HCT116 (cell line): Measurements from ENCODE around the gene PLCXD1. TPM values are rescaled to one million over a fixed set of nuclear protein-coding genes. Genes with fewer than 3 reads are reported as not detected.

Experiments
- ATAC-seq: fragments of 200-7000 bp; cut with Tn5 transposase; 2 replicates; pipeline ENCODE4 v1.9.1; 2020; ENCODE audit warnings: mild to moderate bottlenecking, moderate library complexity
- BruUV-seq: library from RNA; stranded (reverse); fragments of 400-500 nt; replicated peaks from 2 replicates; lab custom pipeline; 2021; lab: Mats Ljungman, UMichigan
- CTCF ChIA-PET: fragments of 300-600 bp; sonication (Branson Sonifier 250); formaldehyde crosslinking; loops from one replicate; lab custom pipeline; 2021; ENCODE audit warnings: antibody characterized with exemption; lab: Charles Lee
- POLR2A ChIA-PET: fragments of 300-600, 350-600 bp; sonication (Branson Sonifier 250); formaldehyde crosslinking; loops from one replicate; lab custom pipeline; 2021; ENCODE audit warnings: antibody characterized with exemption; lab: Charles Lee
- RAD21 ChIA-PET, 2 experiments: fragments of 300-600 bp; sonication (Branson Sonifier 250); formaldehyde crosslinking; loops; one replicate each; lab custom pipeline; 2023; ENCODE audit warnings: low total read pairs in 2 of 2; ENCODE audit not compliant: uncharacterized antibody in 2 of 2, unreplicated experiment in 2 of 2, low non-redundant PET in 1 of 2; lab: Charles Lee
- DNase-seq: peaks from one replicate; pipeline ENCODE4 v3.0.0-alpha.2; 2010; ENCODE audit warnings: low read depth, low spot score
- H2AFZ ChIP-seq: fragments of 200-600 bp; shearing (Covaris generic), sonication (generic); 2 replicates; pipeline ENCODE4 v1.6.1; 2017; ENCODE audit warnings: low read depth, mixed run types, mixed read lengths, antibody characterized with exemption, low read length; ENCODE audit not compliant: poor library complexity, severe bottlenecking
- H3K27ac ChIP-seq: 2 replicates; pipeline ENCODE4 v1.5.1; 2012; ENCODE audit warnings: low read depth, low read length
- H3K27me3 ChIP-seq: fragments of 200-600 bp; sonication (generic); 2 replicates; pipeline ENCODE4 v1.6.1; 2016; ENCODE audit warnings: mixed run types, low read length, mixed read lengths; ENCODE audit not compliant: insufficient read depth
- H3K36me3 ChIP-seq, 2 experiments: fragments of 200-500 bp in 1 of 2; fragments of 200-600 bp in 1 of 2; sonication (Bioruptor generic) in 1 of 2; sonication (generic) in 1 of 2; 2 replicates each; pipeline versions ENCODE4 v1.5.1 to v1.6.1; 2014 to 2016; ENCODE audit warnings: low read length in 2 of 2, inconsistent platforms in 1 of 2, mixed read lengths in 1 of 2, mixed run types in 1 of 2; ENCODE audit not compliant: insufficient read depth in 2 of 2, control insufficient read depth in 1 of 2
- H3K4me1 ChIP-seq, 2 experiments: fragments of 200-600 bp in 1 of 2; sonication (generic) in 1 of 2; 2 replicates each; pipeline versions ENCODE4 v1.5.1 to v1.6.1; 2012 to 2017; ENCODE audit warnings: low read length in 2 of 2, inconsistent platforms in 1 of 2, mild to moderate bottlenecking in 1 of 2, mixed read lengths in 1 of 2, mixed run types in 1 of 2, moderate library complexity in 1 of 2; ENCODE audit not compliant: insufficient read depth in 2 of 2, control insufficient read depth in 1 of 2
- H3K4me2 ChIP-seq: fragments of 200-600 bp; sonication (generic); 2 replicates; pipeline ENCODE4 v1.6.1; 2017; ENCODE audit warnings: mixed run types, low read length, mixed read lengths
- H3K4me3 ChIP-seq, 2 experiments: fragments of 200-600 bp in 1 of 2; sonication (generic) in 1 of 2; replicated peaks in 1 of 2; 2 replicates each; pipeline ENCODE4 v1.5.1; 2011 to 2016; ENCODE audit warnings: low read length in 2 of 2, control low read depth in 1 of 2, low read depth in 1 of 2, mild to moderate bottlenecking in 1 of 2, mixed read lengths in 1 of 2, mixed run types in 1 of 2
- H3K79me2 ChIP-seq: fragments of 200-600 bp; sonication (generic); 2 replicates; pipeline ENCODE4 v1.6.1; 2017; ENCODE audit warnings: mild to moderate bottlenecking, mixed run types, low read length, moderate library complexity, mixed read lengths; ENCODE audit not compliant: insufficient read depth
- H3K9ac ChIP-seq: fragments of 200-600 bp; sonication (generic); 2 replicates; pipeline ENCODE4 v1.6.1; 2016; ENCODE audit warnings: low read length, mixed read lengths
- H3K9me2 ChIP-seq: fragments of 200-600 bp; sonication (generic), shearing (Covaris generic); 2 replicates; pipeline ENCODE4 v1.6.1; 2017; ENCODE audit warnings: mixed run types, mild to moderate bottlenecking, moderate library complexity; ENCODE audit not compliant: insufficient read depth
- H3K9me3 ChIP-seq, 2 experiments: fragments of 200-500 bp in 1 of 2; fragments of 200-600 bp in 1 of 2; sonication (Bioruptor generic) in 1 of 2; sonication (generic) in 1 of 2; 2 replicates each; pipeline ENCODE4 v1.6.1; 2014 to 2017; ENCODE audit warnings: low read length in 2 of 2, mixed read lengths in 2 of 2, inconsistent platforms in 1 of 2, low read depth in 1 of 2, mild to moderate bottlenecking in 1 of 2, mixed run types in 1 of 2, moderate library complexity in 1 of 2; ENCODE audit not compliant: control insufficient read depth in 1 of 2, insufficient read depth in 1 of 2
- H4K20me1 ChIP-seq: fragments of 200-600 bp; sonication (generic), shearing (Covaris generic); 2 replicates; pipeline ENCODE4 v1.6.1; 2017; ENCODE audit warnings: mixed run types, mild to moderate bottlenecking, moderate library complexity; ENCODE audit not compliant: insufficient read depth
- ATF3 ChIP-seq: IDR thresholded peaks from 2 replicates; pipeline ENCODE4 v1.6.1; 2012
- CEBPB ChIP-seq: IDR thresholded peaks from 2 replicates; pipeline ENCODE4 v1.6.1; 2012; ENCODE audit warnings: low read depth
- EGR1 ChIP-seq: IDR thresholded peaks from 2 replicates; pipeline ENCODE4 v1.6.1; 2012; ENCODE audit warnings: low read depth
- ELF1 ChIP-seq: IDR thresholded peaks from 2 replicates; pipeline ENCODE4 v1.6.1; 2012; ENCODE audit warnings: low read depth, borderline replicate concordance
- EZH2 ChIP-seq: fragments of 200-600 bp; sonication (generic); IDR thresholded peaks from 2 replicates; pipeline ENCODE4 v1.6.1; 2017; ENCODE audit warnings: antibody characterized with exemption, mixed run types
- FOSL1 ChIP-seq: IDR thresholded peaks from 2 replicates; pipeline ENCODE4 v1.6.1; 2012; ENCODE audit warnings: low read depth
- JUND ChIP-seq: IDR thresholded peaks from 2 replicates; pipeline ENCODE4 v1.6.1; 2012
- RAD21 ChIP-seq: IDR thresholded peaks from 2 replicates; pipeline ENCODE4 v1.6.1; 2012; ENCODE audit warnings: low read depth, mild to moderate bottlenecking
- SIN3A ChIP-seq: IDR thresholded peaks from 2 replicates; pipeline ENCODE4 v1.6.1; 2012; ENCODE audit warnings: low read depth
- SRF ChIP-seq: IDR thresholded peaks from 2 replicates; pipeline ENCODE4 v1.6.1; 2012; ENCODE audit warnings: low read depth
- TCF7L2 ChIP-seq: IDR thresholded peaks from 2 replicates; pipeline ENCODE4 v1.7.0; 2011; ENCODE audit warnings: borderline replicate concordance, inconsistent platforms; ENCODE audit not compliant: insufficient read depth, insufficient read length; ENCODE audit errors: extremely low read depth
- YY1 ChIP-seq: IDR thresholded peaks from 2 replicates; pipeline ENCODE4 v1.6.1; 2011; ENCODE audit warnings: low read length, low read depth, moderate library complexity, mild to moderate bottlenecking; ENCODE audit not compliant: insufficient replicate concordance; ENCODE audit errors: extremely low read depth
- ZFX ChIP-seq: fragments of 450-650 bp; IDR thresholded peaks from 2 replicates; pipeline ENCODE4 v1.6.1; 2017
- ZNF274 ChIP-seq: fragments of 200-500 bp; sonication (Bioruptor generic); IDR thresholded peaks from 2 replicates; pipeline ENCODE4 v1.6.1; 2014; ENCODE audit warnings: mild to moderate bottlenecking, low read depth, low read length, inconsistent platforms
- intact Hi-C: fragments of 100-400 bp; cut with micrococcal nuclease; formaldehyde crosslinking; loops from 2 replicates; pipeline ENCODE4 v1.10.0; 2022
- total RNA-seq: library from RNA; stranded (reverse); gene quantifications from one replicate; pipeline ENCODE4 v1.2.1, GENCODE V29; 2021; ENCODE audit not compliant: unreplicated experiment
- TF ChIP-seq, protein P1 (sequence below): IDR thresholded peaks from 2 replicates; pipeline ENCODE4 v1.6.1; 2012; ENCODE audit warnings: low read depth
- TF ChIP-seq, protein P2 (sequence below): IDR thresholded peaks from 2 replicates; pipeline ENCODE4 v1.6.1; 2012

PLCXD1 gene
- total RNA-seq, 1 experiment from 2014 or later, result 26.3 TPM

- Histone ChIP-seq H3K4me3 (no peak overlapping the region), H3K9me2 (no peaks in the 10 kb centered on the region), H3K27me3 (no peaks in the 10 kb centered on the region), H4K20me1 (no peaks in the 10 kb centered on the region), H2AFZ (no peak overlapping the region), H3K4me1 (peaks cover 5 to 13% of the 10 kb centered on the region in 2 experiments; a peak in 2 of 4 replicates), H3K9ac (no peak overlapping the region), H3K27ac (no peak overlapping the region), H3K4me2 (no peak overlapping the region), H3K9me3 (no peaks in the 10 kb centered on the region), H3K36me3 (no peaks in the 10 kb centered on the region), H3K79me2 (no peaks in the 10 kb centered on the region)
- ChIA-PET RAD21 (no interaction called here), CTCF (no interaction called here), POLR2A (no interaction called here)
- TF ChIP-seq ELF1, result no peak
- TF ChIP-seq ZNF274, result no peak
- TF ChIP-seq EZH2, result no peak
- TF ChIP-seq TCF7L2, result no peak
- ATAC-seq (no peak), DNase-seq (no peak)
- intact Hi-C loops, result no loop called here
- no TSS peak for BruUV-seq
Measured at GRCh38 chrX:332916-333610, 51.9 kb downstream of the PLCXD1 start.

DNA sequence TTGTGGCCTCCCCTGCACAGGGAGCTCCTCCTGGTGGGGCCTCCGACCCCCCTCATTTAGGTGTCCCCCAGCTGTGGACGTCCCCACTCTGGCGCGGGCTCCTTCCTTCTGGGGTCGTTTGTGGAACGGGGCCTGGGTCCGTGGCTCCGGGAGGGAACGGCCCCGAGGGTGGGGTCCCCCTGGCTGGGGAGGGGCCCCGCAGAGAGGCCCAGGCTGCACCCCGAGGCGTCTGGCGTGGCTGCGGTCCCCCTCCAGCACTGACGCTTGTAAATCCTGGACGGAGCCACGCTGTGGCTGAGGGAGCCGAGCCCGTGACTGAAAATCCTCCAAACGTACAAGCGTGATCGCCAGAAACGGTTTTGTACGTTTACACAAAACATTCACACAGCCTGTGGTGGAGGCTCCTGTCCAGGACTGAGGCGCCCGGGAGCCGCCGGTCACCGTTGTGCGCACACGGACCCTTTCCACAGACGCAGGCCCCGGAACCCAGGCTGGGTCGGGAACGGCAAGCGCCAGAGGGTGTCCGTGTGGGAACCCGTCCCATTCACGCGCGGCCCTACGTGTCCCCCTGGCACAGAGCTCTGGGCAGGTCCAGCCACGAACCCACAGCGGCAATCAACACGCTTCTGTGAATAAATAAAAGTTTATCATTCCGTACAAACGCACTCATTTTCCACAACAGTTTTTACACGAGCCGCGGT is 52.6 kb downstream of the PLCXD1 start:
- ChIA-PET POLR2A (no interaction called here), CTCF (no interaction called here), RAD21 (no interaction called here)
- no peaks in the 10 kb centered on the region for H3K79me2 ChIP-seq
- no peak overlapping the region for H3K9ac ChIP-seq
- no peaks in the 10 kb centered on the region for H3K36me3 ChIP-seq
- no peak overlapping the region for H3K27ac ChIP-seq
- no peaks in the 10 kb centered on the region for H3K9me3 ChIP-seq
- BruUV-seq, result no TSS peak
- TF ChIP-seq SIN3A (no peak), FOSL1 (no peak), ZFX (no peak), YY1 (no peak), ZNF274 (no peak), RAD21 (no peak), CEBPB (no peak), JUND (no peak), SRF (no peak), ATF3 (no peak), EGR1 (no peak)
- TF ChIP-seq, protein P1, sequence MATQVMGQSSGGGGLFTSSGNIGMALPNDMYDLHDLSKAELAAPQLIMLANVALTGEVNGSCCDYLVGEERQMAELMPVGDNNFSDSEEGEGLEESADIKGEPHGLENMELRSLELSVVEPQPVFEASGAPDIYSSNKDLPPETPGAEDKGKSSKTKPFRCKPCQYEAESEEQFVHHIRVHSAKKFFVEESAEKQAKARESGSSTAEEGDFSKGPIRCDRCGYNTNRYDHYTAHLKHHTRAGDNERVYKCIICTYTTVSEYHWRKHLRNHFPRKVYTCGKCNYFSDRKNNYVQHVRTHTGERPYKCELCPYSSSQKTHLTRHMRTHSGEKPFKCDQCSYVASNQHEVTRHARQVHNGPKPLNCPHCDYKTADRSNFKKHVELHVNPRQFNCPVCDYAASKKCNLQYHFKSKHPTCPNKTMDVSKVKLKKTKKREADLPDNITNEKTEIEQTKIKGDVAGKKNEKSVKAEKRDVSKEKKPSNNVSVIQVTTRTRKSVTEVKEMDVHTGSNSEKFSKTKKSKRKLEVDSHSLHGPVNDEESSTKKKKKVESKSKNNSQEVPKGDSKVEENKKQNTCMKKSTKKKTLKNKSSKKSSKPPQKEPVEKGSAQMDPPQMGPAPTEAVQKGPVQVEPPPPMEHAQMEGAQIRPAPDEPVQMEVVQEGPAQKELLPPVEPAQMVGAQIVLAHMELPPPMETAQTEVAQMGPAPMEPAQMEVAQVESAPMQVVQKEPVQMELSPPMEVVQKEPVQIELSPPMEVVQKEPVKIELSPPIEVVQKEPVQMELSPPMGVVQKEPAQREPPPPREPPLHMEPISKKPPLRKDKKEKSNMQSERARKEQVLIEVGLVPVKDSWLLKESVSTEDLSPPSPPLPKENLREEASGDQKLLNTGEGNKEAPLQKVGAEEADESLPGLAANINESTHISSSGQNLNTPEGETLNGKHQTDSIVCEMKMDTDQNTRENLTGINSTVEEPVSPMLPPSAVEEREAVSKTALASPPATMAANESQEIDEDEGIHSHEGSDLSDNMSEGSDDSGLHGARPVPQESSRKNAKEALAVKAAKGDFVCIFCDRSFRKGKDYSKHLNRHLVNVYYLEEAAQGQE, result no peak
- TF ChIP-seq, protein P2, sequence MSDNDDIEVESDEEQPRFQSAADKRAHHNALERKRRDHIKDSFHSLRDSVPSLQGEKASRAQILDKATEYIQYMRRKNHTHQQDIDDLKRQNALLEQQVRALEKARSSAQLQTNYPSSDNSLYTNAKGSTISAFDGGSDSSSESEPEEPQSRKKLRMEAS, result no peak
- ATAC-seq (no peak), DNase-seq (no peak)
- H3K4me1 ChIP-seq, result peaks cover 5 to 13% of the 10 kb centered on the region in 2 experiments; a peak in 2 of 4 replicates
- no peak overlapping the region for H3K4me2 ChIP-seq
- no peaks in the 10 kb centered on the region for H3K9me2 ChIP-seq
- H3K27me3 ChIP-seq, result no peaks in the 10 kb centered on the region
- H2AFZ ChIP-seq, result no peak overlapping the region
- no peaks in the 10 kb centered on the region for H4K20me1 ChIP-seq
- intact Hi-C loops, result no loop called here
- no peak overlapping the region for H3K4me3 ChIP-seq
